GM06990 (cell line): ENCODE measurements around the gene CLINT1.

Source experiments
- DNase-seq: peaks from one replicate; pipeline ENCODE4 v3.0.0-alpha.2; 2011; ENCODE audit not compliant: insufficient read length; ENCODE audit errors: extremely low read depth
- H3K27me3 ChIP-seq: replicated peaks from 2 replicates; pipeline ENCODE4 v1.6.0; 2011; ENCODE audit warnings: low read length; ENCODE audit not compliant: control insufficient read depth, insufficient read depth
- H3K36me3 ChIP-seq: 2 replicates; pipeline ENCODE4 v1.5.1; 2011; ENCODE audit warnings: low read length; ENCODE audit not compliant: control insufficient read depth, insufficient read depth
- H3K4me3 ChIP-seq: replicated peaks from 2 replicates; pipeline ENCODE4 v1.5.1; 2011; ENCODE audit warnings: low read depth, mild to moderate bottlenecking, control low read depth, low read length
- CTCF ChIP-seq: IDR thresholded peaks from 2 replicates; pipeline ENCODE4 v1.5.1; 2011; ENCODE audit warnings: low read length, control low read depth, mild to moderate bottlenecking, inconsistent platforms; ENCODE audit not compliant: insufficient read depth, poor library complexity, severe bottlenecking

The CLINT1 gene

GRCh38 chr5:157817928-157818327 is 41.0 kb downstream of the CLINT1 start:
- Histone ChIP-seq H3K27me3 (no peaks in the 10 kb centered on the region), H3K4me3 (no peak overlapping the region), H3K36me3 (no peaks in the 10 kb centered on the region; the same call in 1 of the 2 replicates)
- no peak for TF ChIP-seq CTCF
- no peak for DNase-seq

- H3K36me3 ChIP-seq: no peaks in the 10 kb centered on the region; the same call in 1 of the 2 replicates
- no peak overlapping the region for H3K4me3 ChIP-seq
- H3K27me3 ChIP-seq: no peaks in the 10 kb centered on the region
- no peak for TF ChIP-seq CTCF
- DNase-seq: no peak
These were observed 41.6 kb downstream of the CLINT1 start for GRCh38 chr5:157817387-157817702.

GRCh38 chr5:157816682-157817386 is 42.1 kb downstream of the CLINT1 start:
- H3K4me3 ChIP-seq: no peak overlapping the region
- TF ChIP-seq CTCF: peak; percentile 38
- H3K27me3 ChIP-seq: no peaks in the 10 kb centered on the region
- H3K36me3 ChIP-seq: no peaks in the 10 kb centered on the region; the same call in 1 of the 2 replicates
- no peak for DNase-seq

- Histone ChIP-seq H3K36me3 (no peaks in the 10 kb centered on the region; the same call in 1 of the 2 replicates), H3K27me3 (no peaks in the 10 kb centered on the region), H3K4me3 (no peak overlapping the region)
- no peak for DNase-seq
- TF ChIP-seq CTCF: no peak
These were observed 46.9 kb downstream of the CLINT1 start for GRCh38 chr5:157812086-157812485.

- Histone ChIP-seq H3K4me3 (no peak overlapping the region), H3K27me3 (no peaks in the 10 kb centered on the region), H3K36me3 (peaks cover 1% of the 10 kb centered on the region; the same call in 1 of the 2 replicates)
- no peak for TF ChIP-seq CTCF
- DNase-seq: no peak
These were observed 50.9 kb downstream of the CLINT1 start for GRCh38 chr5:157808043-157808442.

- Histone ChIP-seq H3K27me3 (no peaks in the 10 kb centered on the region), H3K4me3 (no peak overlapping the region), H3K36me3 (peaks cover 1% of the 10 kb centered on the region; the same call in 1 of the 2 replicates)
- no peak for TF ChIP-seq CTCF
- DNase-seq: no peak
These were observed 56.2 kb downstream of the CLINT1 start for GRCh38 chr5:157802736-157803135.
